K562 (cell line): ENCODE measurements around the gene SAP130. TPM values are rescaled to one million over a fixed set of nuclear protein-coding genes. Genes with fewer than 3 reads are reported as not detected.
A peak's percentile ranks its signal among the peaks of the same experiment; 100 is the strongest.

Experiments used
- ATAC-seq: fragments of 200-7000 bp; cut with Tn5 transposase; 3 replicates; pipeline ENCODE4 v1.9.1; 2020; ENCODE audit warnings: moderate library complexity
- BruUV-seq: library from RNA; stranded (reverse); fragments of 400-500 nt; replicated peaks from 2 replicates; lab custom pipeline; 2021; lab: Mats Ljungman, UMichigan
- CTCF ChIA-PET: fragments of 300-600 bp; formaldehyde crosslinking; extraction: SDS; loops from one replicate; lab custom pipeline; 2021; ENCODE audit warnings: low intra/inter-chr PET ratio; lab: Yijun Ruan, JAX
- POLR2A ChIA-PET: fragments of 300-600, 350-650 bp; sonication (Branson Sonifier 250); formaldehyde crosslinking; extraction: SDS; loops from one replicate; lab custom pipeline; 2021; ENCODE audit warnings: antibody characterized with exemption, inconsistent platforms; lab: Yijun Ruan, JAX
- DNase-seq, 4 experiments: peaks; one replicate each; pipeline versions ENCODE4 v3.0.0 to v3.0.0-alpha.2; 2011 to 2018; ENCODE audit warnings: low spot score in 3 of 4, mixed read lengths in 3 of 4; ENCODE audit errors: extremely low read depth in 1 of 4
- FAIRE-seq: peaks from 2 replicates; lab custom pipeline; 2011; peaks lifted over from hg19 to GRCh38; lab: Jason Lieb, UNC
- H2AFZ ChIP-seq: 2 replicates; pipeline ENCODE4 v1.6.0; 2011; ENCODE audit warnings: low read depth, low read length, control low read depth, inconsistent platforms
- H3K27ac ChIP-seq: fragments of 200-600 bp; 3 replicates; pipeline ENCODE4 v1.8.0; 2011; ENCODE audit warnings: low read depth, mild to moderate bottlenecking, control low read depth, inconsistent platforms, low read length, moderate library complexity, mixed read lengths; ENCODE audit errors: extremely low read depth
- H3K27me3 ChIP-seq, 2 experiments: fragments of 300-600 bp in 1 of 2; 2 replicates in 1 of 2; 3 replicates in 1 of 2; pipeline versions ENCODE4 v1.6.0 to v1.8.0; 2011; ENCODE audit warnings: inconsistent platforms in 2 of 2, low read length in 2 of 2, mild to moderate bottlenecking in 1 of 2, mixed read lengths in 1 of 2, moderate library complexity in 1 of 2; ENCODE audit not compliant: control insufficient read depth in 2 of 2, insufficient read depth in 2 of 2
- H3K36me3 ChIP-seq: fragments of 300-600 bp; 3 replicates; pipeline ENCODE4 v1.8.0; 2011; ENCODE audit warnings: mild to moderate bottlenecking, low read length, inconsistent platforms; ENCODE audit not compliant: control insufficient read depth, insufficient read depth
- H3K4me1 ChIP-seq, 2 experiments: fragments of 200-600 bp in 1 of 2; replicated peaks in 1 of 2; 2 replicates in 1 of 2; 3 replicates in 1 of 2; pipeline versions ENCODE4 v1.5.1 to v1.8.0; 2011; ENCODE audit warnings: inconsistent platforms in 2 of 2, low read length in 2 of 2, mild to moderate bottlenecking in 1 of 2, mixed read lengths in 1 of 2, moderate library complexity in 1 of 2; ENCODE audit not compliant: control insufficient read depth in 2 of 2, insufficient read depth in 2 of 2
- H3K4me2 ChIP-seq: 2 replicates; pipeline ENCODE4 v1.6.1; 2011; ENCODE audit warnings: low read length, control low read depth, inconsistent platforms, mixed read lengths; ENCODE audit not compliant: insufficient read depth
- H3K4me3 ChIP-seq: fragments of 200-600 bp; sonication (generic), shearing (Covaris generic); 2 replicates; pipeline ENCODE4 v1.5.1; 2016; ENCODE audit warnings: control low read depth, inconsistent platforms
- H3K79me2 ChIP-seq: fragments of 200-600 bp; 3 replicates; pipeline ENCODE4 v1.8.0; 2011; ENCODE audit warnings: low read length, inconsistent platforms; ENCODE audit not compliant: control insufficient read depth, insufficient read depth
- H3K9ac ChIP-seq, 2 experiments: 2 replicates each; pipeline versions ENCODE4 v1.6.0 to v1.6.1; 2011; ENCODE audit warnings: low read depth in 2 of 2, low read length in 2 of 2, control low read depth in 1 of 2, inconsistent platforms in 1 of 2, mild to moderate bottlenecking in 1 of 2, mixed read lengths in 1 of 2; ENCODE audit not compliant: insufficient read depth in 1 of 2
- H3K9me1 ChIP-seq: one replicate; pipeline ENCODE4 v1.6.0; 2011; ENCODE audit warnings: inconsistent platforms, mild to moderate bottlenecking, low read length, moderate library complexity; ENCODE audit not compliant: control insufficient read depth, insufficient read depth
- H3K9me3 ChIP-seq: replicated peaks from 2 replicates; pipeline ENCODE4 v1.5.1; 2011; ENCODE audit warnings: low read depth, low read length, inconsistent platforms; ENCODE audit not compliant: control insufficient read depth, insufficient read depth
- H4K20me1 ChIP-seq: replicated peaks from 2 replicates; pipeline ENCODE4 v1.6.1; 2011; ENCODE audit warnings: low read length, inconsistent platforms, mixed read lengths; ENCODE audit not compliant: control insufficient read depth, insufficient read depth
- ATF1 ChIP-seq, 2 experiments: fragments of 450-650 bp in 1 of 2; IDR thresholded peaks; 2 replicates each; pipeline ENCODE4 v1.6.1; 2016; ENCODE audit warnings: missing compliant biosample characterization in 1 of 2, missing genetic modification characterization in 1 of 2
- CEBPB ChIP-seq: fragments of 450-650 bp; IDR thresholded peaks from 2 replicates; pipeline ENCODE4 v1.6.1; 2016; ENCODE audit warnings: missing genetic modification characterization, missing compliant biosample characterization
- CEBPG ChIP-seq, 3 experiments: fragments of 200-800 bp in 1 of 3; sonication (Bioruptor generic) in 1 of 3; sonication (generic) in 1 of 3; formaldehyde crosslinking in 1 of 3; IDR thresholded peaks in 2 of 3; conservative IDR thresholded peaks in 1 of 3; 2 replicates each; pipeline versions ENCODE4 v1.6.1 to v1.8.0; 2016 to 2022; ENCODE audit warnings: missing compliant biosample characterization in 2 of 3, missing genetic modification characterization in 2 of 3, mild to moderate bottlenecking in 1 of 3, missing genetic modification reagents in 1 of 3
- DNMT1 ChIP-seq: fragments of 450-650 bp; IDR thresholded peaks from 2 replicates; pipeline ENCODE4 v1.6.1; 2016; ENCODE audit warnings: antibody characterized with exemption, mild to moderate bottlenecking
- FOSL1 ChIP-seq: fragments of 200-800 bp; sonication (Bioruptor generic); conservative IDR thresholded peaks from 2 replicates; pipeline ENCODE4 v1.6.1; 2016; ENCODE audit warnings: missing genetic modification characterization, missing compliant biosample characterization
- FOXA3 ChIP-seq, 2 experiments: fragments of 450-650 bp in 1 of 2; sonication (generic) in 1 of 2; formaldehyde crosslinking; IDR thresholded peaks in 1 of 2; conservative IDR thresholded peaks in 1 of 2; 2 replicates each; pipeline versions ENCODE4 v1.4.0 to v1.8.0; 2020 to 2022; ENCODE audit warnings: mild to moderate bottlenecking in 2 of 2, missing genetic modification reagents in 1 of 2
- MTA1 ChIP-seq: fragments of 450-650 bp; IDR thresholded peaks from 2 replicates; pipeline ENCODE4 v1.6.1; 2017; ENCODE audit warnings: borderline replicate concordance
- MTA2 ChIP-seq: fragments of 450-650 bp; IDR thresholded peaks from 2 replicates; pipeline ENCODE4 v1.6.1; 2016; ENCODE audit warnings: low read depth
- MXI1 ChIP-seq: IDR thresholded peaks from 2 replicates; pipeline ENCODE4 v1.6.1; 2011; ENCODE audit warnings: low read depth, mild to moderate bottlenecking, improper control_type of control experiment, low read length
- NR4A1 ChIP-seq, 2 experiments: fragments of 250-450 bp in 1 of 2; fragments of 450-650 bp in 1 of 2; sonication (Bioruptor Pico) in 1 of 2; IDR thresholded peaks; 2 replicates each; pipeline versions ENCODE4 v1.4.0 to v1.6.1; 2016 to 2020; ENCODE audit warnings: mild to moderate bottlenecking in 2 of 2, missing compliant biosample characterization in 1 of 2, missing genetic modification characterization in 1 of 2, moderate library complexity in 1 of 2
- SMAD4 ChIP-seq: fragments of 250-450 bp; sonication (Bioruptor Pico); conservative IDR thresholded peaks from 2 replicates; pipeline ENCODE4 v1.8.0; 2021; ENCODE audit warnings: inconsistent platforms, mild to moderate bottlenecking, moderate library complexity
- SMARCA5 ChIP-seq: fragments of 450-650 bp; IDR thresholded peaks from 2 replicates; pipeline ENCODE4 v1.6.1; 2016
- SPI1 ChIP-seq: IDR thresholded peaks from 2 replicates; pipeline ENCODE4 v1.6.1; 2011; ENCODE audit warnings: low read depth, low read length, control low read depth, borderline replicate concordance
- TBL1XR1 ChIP-seq, 2 experiments: IDR thresholded peaks; 2 replicates each; pipeline ENCODE4 v1.6.1; 2012; ENCODE audit warnings: improper control_type of control experiment in 2 of 2, low read length in 2 of 2, mild to moderate bottlenecking in 1 of 2
- TOE1 ChIP-seq, 2 experiments: fragments of 450-650 bp in 1 of 2; sonication (generic) in 1 of 2; formaldehyde crosslinking in 1 of 2; IDR thresholded peaks; 2 replicates each; pipeline versions ENCODE4 v1.7.1 to v1.8.0; 2016 to 2022; ENCODE audit warnings: borderline replicate concordance in 2 of 2, mild to moderate bottlenecking in 2 of 2, antibody characterized with exemption in 1 of 2, inconsistent platforms in 1 of 2, low read depth in 1 of 2, missing genetic modification reagents in 1 of 2, moderate library complexity in 1 of 2
- TRIM24 ChIP-seq, 2 experiments: fragments of 450-650 bp; IDR thresholded peaks; 2 replicates each; pipeline ENCODE4 v1.6.1; 2016
- XRCC3 ChIP-seq: fragments of 450-650 bp; IDR thresholded peaks from 2 replicates; pipeline ENCODE4 v1.6.1; 2017; ENCODE audit warnings: mild to moderate bottlenecking, moderate library complexity
- ZFP36 ChIP-seq: fragments of 150-350 bp; IDR thresholded peaks from 2 replicates; pipeline ENCODE4 v1.6.1; 2018; ENCODE audit warnings: low read length, low read depth; ENCODE audit not compliant: partially characterized antibody
- ZNF124 ChIP-seq: sonication (generic); formaldehyde crosslinking; IDR thresholded peaks from 2 replicates; pipeline ENCODE4 v1.8.1; 2022; ENCODE audit warnings: missing genetic modification reagents
- ZNF175 ChIP-seq: fragments of 200-800 bp; sonication (Bioruptor generic); IDR thresholded peaks from 2 replicates; pipeline ENCODE4 v1.6.1; 2016; ENCODE audit warnings: low read depth, mild to moderate bottlenecking, missing genetic modification characterization, missing compliant biosample characterization
- ZNF354B ChIP-seq: fragments of 250-450 bp; sonication (Bioruptor Pico); IDR thresholded peaks from 2 replicates; pipeline ENCODE4 v1.4.0; 2020
- ZNF764 ChIP-seq: fragments of 250-450 bp; sonication (Bioruptor Pico); IDR thresholded peaks from 2 replicates; pipeline ENCODE4 v1.4.0; 2020; ENCODE audit warnings: low read depth, mild to moderate bottlenecking, moderate library complexity
- WGBS: fragments of 100-300 bp; shearing (Covaris generic); methylation state at CpG from one replicate; pipeline ENCODE4 v1.1.6; 2016; ENCODE audit warnings: low coverage, mixed read lengths; ENCODE audit not compliant: insufficient coverage; ENCODE audit errors: missing lambda C conversion rate; 5-methylcytosine and 5-hydroxymethylcytosine counted together
- in situ Hi-C: fragments of 300-500 bp; cut with MboI; formaldehyde crosslinking; loops from 4 replicates; pipeline ENCODE4 v1.15.0; 2018; ENCODE audit warnings: inconsistent platforms, mixed read lengths
- intact Hi-C: fragments of 100-400 bp; cut with micrococcal nuclease; formaldehyde crosslinking; loops from 2 replicates; pipeline ENCODE4 v1.14.2; 2022
- polyA plus RNA-seq, 8 experiments: library from polyadenylated mRNA; depleted of rRNA in 4 of 8; stranded (reverse) in 5 of 8; unstranded in 3 of 8; fragments of >200 nt; fragmentation: Nextera tagmentation in 2 of 8; fragmentation: Illumina TruSeq in 1 of 8; extraction: Ambion mirVana in 2 of 8; extraction: Trizol in 1 of 8; gene quantifications; 2 replicates each; pipeline versions ENCODE4 v1.2.1 to v1.2.3, GENCODE V29; 2011 to 2014; ENCODE audit warnings: inconsistent platforms in 1 of 8, missing spikeins in 1 of 8
- total RNA-seq, 7 experiments: library from RNA; depleted of rRNA in 6 of 7; stranded (reverse); fragments of >200 nt in 6 of 7; fragmentation: Illumina TruSeq in 2 of 7; extraction: Trizol in 2 of 7; gene quantifications; 2 replicates each; pipeline versions ENCODE4 v1.2.1 to v1.2.3, GENCODE V29; 2011 to 2021; ENCODE audit warnings: low replicate concordance in 1 of 7
- TF ChIP-seq, protein P1 (sequence below): fragments of 450-650 bp; IDR thresholded peaks from 2 replicates; pipeline ENCODE4 v1.6.1; 2016

The SAP130 gene
- total and polyA plus RNA-seq, 9 of the 15 experiments (the other 6 are each of a cell fraction or from before 2014, with no cell fraction given): 4.5 to 33.4 (median 7.4) TPM

DNA sequence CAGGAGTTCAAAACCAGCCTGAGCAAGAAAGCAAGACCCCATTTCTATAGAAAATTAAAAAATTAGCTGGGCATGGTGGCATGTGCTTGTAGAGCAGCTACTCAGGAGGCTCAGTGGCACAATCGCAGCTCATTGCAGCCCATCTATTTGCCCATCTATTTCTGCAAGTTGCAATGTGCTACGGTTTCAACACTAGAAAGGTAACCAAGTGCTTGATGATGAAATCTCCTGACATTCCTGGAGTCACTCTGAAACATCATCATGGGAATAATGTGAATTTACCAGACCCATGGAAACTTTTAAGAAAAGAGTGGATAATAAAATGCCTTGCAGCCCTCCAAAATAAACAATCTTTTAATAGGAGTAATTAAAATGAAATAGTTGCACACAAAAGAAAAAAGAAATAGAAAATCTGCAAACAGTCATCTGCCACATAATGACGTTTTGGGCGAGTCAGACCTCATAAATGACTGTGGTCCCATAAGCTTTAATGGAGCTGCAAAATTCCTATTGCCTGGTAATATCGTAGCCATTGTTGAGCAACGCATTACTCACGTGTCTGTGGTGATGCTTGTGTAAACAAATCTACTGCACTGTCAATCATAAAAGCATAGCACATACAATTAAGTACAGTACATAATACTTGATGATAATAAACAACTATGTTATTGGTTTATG lies 95.5 kb downstream of the SAP130 start:
- DNase-seq (no peak), FAIRE-seq (no peak), ATAC-seq (peak; percentile 53; the same call in 2 of the 3 replicates)
- Histone ChIP-seq H3K9me3 (no peaks in the 10 kb centered on the region), H3K4me2 (no peak overlapping the region), H3K4me3 (no peak overlapping the region), H4K20me1 (no peaks in the 10 kb centered on the region), H3K4me1 (peaks cover 0 to 2% of the 10 kb centered on the region in 2 experiments; a peak in 1 of 5 replicates), H3K27me3 (no peaks in the 10 kb centered on the region), H3K9me1 (no peaks in the 10 kb centered on the region), H3K79me2 (no peaks in the 10 kb centered on the region), H3K27ac (no peak overlapping the region), H2AFZ (no peak overlapping the region), H3K9ac (no peak overlapping the region), H3K36me3 (no peaks in the 10 kb centered on the region)
- WGBS: 11% methylated on average over 7 of the region's 7 CpGs
- intact Hi-C loops: no loop called here
- BruUV-seq: no TSS peak
- in situ Hi-C loops: no loop called here
- CTCF ChIA-PET: no interaction called here
- POLR2A ChIA-PET: no interaction called here
- TF ChIP-seq MXI1 (no peak), TRIM24 (IDR thresholded peaks at IDR 0.05) (peak; percentile 80 to 92; a peak in 2 of 4 replicates), SPI1 (no peak), ZNF175 (CRISPR knock-in tag) (0 out of 2 replicates have a peak, but pooled peaks have one; percentile 49), TOE1 (IDR thresholded peaks at IDR 0.05; ENCODE audit: borderline replicate concordance) (no peak), TOE1 (CRISPR knock-in tag; IDR thresholded peaks at IDR 0.05; ENCODE audit: borderline replicate concordance, low read depth) (no peak), XRCC3 (no peak), DNMT1 (no peak), MTA1 (no peak), FOSL1 (tag) (peak; percentile 38; the same call in 1 of the 2 replicates), MTA2 (no peak), ZNF764 (CRISPR knock-in tag) (no peak), SMAD4 (CRISPR knock-in tag) (peak; percentile 65), SMARCA5 (no peak), CEBPG (CRISPR knock-in tag; IDR thresholded peaks at IDR 0.05) (peak; percentile 65), CEBPG (tag; conservative IDR thresholded peaks at IDR 0.05 in 1 of 2, IDR thresholded peaks at IDR 0.05 in 1 of 2) (peak; percentile 51 to 92; a peak in 3 of 4 replicates), ZFP36 (no peak), FOXA3 (CRISPR knock-in tag; conservative IDR thresholded peaks at IDR 0.05 in 1 of 2, IDR thresholded peaks at IDR 0.05 in 1 of 2) (peak in 1 of 2 experiments; percentile 19; a peak in 2 of 4 replicates), TBL1XR1 (IDR thresholded peaks at IDR 0.05; ENCODE audit: low read length in 2 of 2) (no peak), NR4A1 (CRISPR knock-in tag; IDR thresholded peaks at IDR 0.05) (no peak), NR4A1 (tag; IDR thresholded peaks at IDR 0.05) (no peak), ZNF124 (CRISPR knock-in tag) (no peak), CEBPB (peak; percentile 76), ATF1 (CRISPR knock-in tag; IDR thresholded peaks at IDR 0.05) (no peak), ATF1 (tag; IDR thresholded peaks at IDR 0.05) (no peak), ZNF354B (no peak)
- TF ChIP-seq, protein P1, sequence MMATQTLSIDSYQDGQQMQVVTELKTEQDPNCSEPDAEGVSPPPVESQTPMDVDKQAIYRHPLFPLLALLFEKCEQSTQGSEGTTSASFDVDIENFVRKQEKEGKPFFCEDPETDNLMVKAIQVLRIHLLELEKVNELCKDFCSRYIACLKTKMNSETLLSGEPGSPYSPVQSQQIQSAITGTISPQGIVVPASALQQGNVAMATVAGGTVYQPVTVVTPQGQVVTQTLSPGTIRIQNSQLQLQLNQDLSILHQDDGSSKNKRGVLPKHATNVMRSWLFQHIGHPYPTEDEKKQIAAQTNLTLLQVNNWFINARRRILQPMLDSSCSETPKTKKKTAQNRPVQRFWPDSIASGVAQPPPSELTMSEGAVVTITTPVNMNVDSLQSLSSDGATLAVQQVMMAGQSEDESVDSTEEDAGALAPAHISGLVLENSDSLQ: peak; percentile 93
